Effector memory CD8-positive, alpha-beta T cell (primary cell): Measurements from ENCODE around the gene RDM1.
"Not testable (repeated sequence)": the region's sequence is repeated elsewhere in the genome, so short reads cannot be mapped to it uniquely, and the experiment has no call there.

Experiments used
- ATAC-seq: fragments of 150-1000 bp; cut with Tn5 transposase; replicated peaks from 2 replicates; pipeline ENCODE4 v1.10.0; 2021; ENCODE audit warnings: mild to moderate bottlenecking, moderate library complexity
- DNase-seq, 3 experiments: peaks; one replicate each; pipeline ENCODE4 v3.0.0; 2021
- H3K27ac Mint-ChIP-seq, 2 donors: one replicate each; pipeline ENCODE4 v1.8.0; 2022; ENCODE audit warnings: mild to moderate bottlenecking in 2 of 2, mixed read lengths in 2 of 2, moderate library complexity in 2 of 2
- H3K27me3 Mint-ChIP-seq, 2 donors: one replicate each; pipeline ENCODE4 v1.8.0; 2022; ENCODE audit warnings: mixed read lengths in 2 of 2
- H3K36me3 Mint-ChIP-seq: one replicate; pipeline ENCODE4 v1.8.0; 2022; ENCODE audit warnings: mild to moderate bottlenecking, moderate library complexity, mixed read lengths; ENCODE audit not compliant: insufficient read depth
- H3K4me1 Mint-ChIP-seq, 2 donors: one replicate each; pipeline ENCODE4 v1.8.0; 2022; ENCODE audit warnings: low read depth in 2 of 2, mixed read lengths in 2 of 2
- H3K4me3 Mint-ChIP-seq, 2 donors: one replicate each; pipeline ENCODE4 v1.8.0; 2022; ENCODE audit warnings: mild to moderate bottlenecking in 2 of 2, mixed read lengths in 2 of 2, moderate library complexity in 2 of 2
- H3K9me3 Mint-ChIP-seq, 2 donors: one replicate each; pipeline ENCODE4 v1.8.0; 2022; ENCODE audit warnings: mixed read lengths in 2 of 2

RDM1 gene

DNA sequence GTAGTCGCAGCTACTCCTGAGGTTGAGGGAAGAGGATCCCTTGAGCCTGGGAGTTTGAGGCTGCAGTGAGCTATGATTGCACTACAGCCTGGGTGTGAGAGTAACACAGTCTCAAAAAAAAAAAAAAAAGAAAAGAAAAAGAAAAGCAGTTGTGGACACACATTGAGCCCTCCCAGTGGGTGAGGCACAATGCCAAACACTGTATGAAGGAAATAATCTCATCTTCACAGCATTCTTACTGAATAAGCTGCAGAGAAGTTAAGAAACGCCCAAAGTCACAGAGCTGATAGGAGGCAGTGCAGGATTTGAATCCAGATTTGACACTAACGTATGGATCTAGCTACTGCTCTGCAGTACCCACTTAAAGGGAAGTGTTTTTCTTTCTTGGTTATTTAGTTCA lies 18.8 kb upstream of the RDM1 start:
- no peaks in the 10 kb centered on the region for H3K27me3 Mint-ChIP-seq
- DNase-seq (no peak), ATAC-seq (no peak)
- no peak overlapping the region for H3K27ac Mint-ChIP-seq
- H3K4me3 Mint-ChIP-seq, result no peak overlapping the region
- H3K36me3 Mint-ChIP-seq, result no peaks in the 10 kb centered on the region
- H3K4me1 Mint-ChIP-seq, result no peaks in the 10 kb centered on the region
- H3K9me3 Mint-ChIP-seq, result no peaks in the 10 kb centered on the region

DNA sequence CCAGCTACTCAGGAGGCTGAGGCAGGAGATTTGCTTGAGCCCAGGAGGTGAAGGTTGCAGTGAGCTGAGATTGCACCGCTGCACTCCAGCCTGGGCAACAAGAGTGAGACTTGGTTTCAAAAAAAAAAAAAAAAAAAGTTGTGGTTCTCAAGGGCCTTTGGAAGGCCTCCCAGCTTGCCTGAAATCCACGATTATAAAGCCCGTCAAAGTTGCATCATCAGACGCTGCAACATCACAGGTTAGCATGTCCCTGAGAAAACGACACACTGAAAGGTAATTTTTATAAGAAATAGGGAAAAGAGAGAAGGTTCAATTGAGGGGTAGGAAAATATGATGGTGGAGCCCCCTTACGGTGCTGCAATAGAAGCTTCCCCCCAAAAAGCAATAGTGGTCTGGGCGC lies 17.5 kb upstream of the RDM1 start:
- no peaks in the 10 kb centered on the region for H3K9me3 Mint-ChIP-seq
- H3K36me3 Mint-ChIP-seq, result no peaks in the 10 kb centered on the region
- H3K4me1 Mint-ChIP-seq, result peaks cover 0 to 2% of the 10 kb centered on the region in 2 donors
- H3K27ac Mint-ChIP-seq, result no peak overlapping the region
- H3K4me3 Mint-ChIP-seq, result no peak overlapping the region
- H3K27me3 Mint-ChIP-seq, result no peaks in the 10 kb centered on the region
- ATAC-seq, result no peak
- DNase-seq, result no peak

DNA sequence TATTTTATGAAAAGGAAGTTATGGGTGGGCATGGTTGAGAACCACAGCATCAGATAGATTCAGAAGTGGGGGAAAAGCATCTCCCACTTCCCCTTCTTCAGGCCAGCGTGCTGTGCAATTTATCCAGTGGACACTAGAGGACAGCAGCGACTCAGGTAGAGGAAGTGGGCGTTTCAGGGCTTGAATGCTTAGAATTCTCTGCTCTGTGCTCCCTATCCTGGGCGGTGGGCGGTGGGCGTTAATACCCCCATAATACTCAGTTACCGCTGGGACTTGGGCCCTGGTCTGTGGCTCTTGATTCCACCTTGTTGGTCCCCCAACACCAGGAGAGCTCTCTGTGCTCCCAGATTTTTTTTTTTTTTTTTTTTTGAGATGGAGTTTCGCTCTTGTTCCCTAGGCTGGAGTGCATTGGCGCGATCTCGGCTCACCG lies 16.6 kb upstream of the RDM1 start:
- peak; percentile 95 for ATAC-seq
- H3K4me3 Mint-ChIP-seq, result peak overlapping the region; percentile 50 to 62
- H3K36me3 Mint-ChIP-seq, result no peaks in the 10 kb centered on the region
- peaks cover 0 to 3% of the 10 kb centered on the region in 2 donors for H3K4me1 Mint-ChIP-seq
- DNase-seq, result peak; percentile 48 to 63 (median 57)
- no peaks in the 10 kb centered on the region for H3K27me3 Mint-ChIP-seq
- no peaks in the 10 kb centered on the region for H3K9me3 Mint-ChIP-seq
- H3K27ac Mint-ChIP-seq, result no peak overlapping the region

DNA sequence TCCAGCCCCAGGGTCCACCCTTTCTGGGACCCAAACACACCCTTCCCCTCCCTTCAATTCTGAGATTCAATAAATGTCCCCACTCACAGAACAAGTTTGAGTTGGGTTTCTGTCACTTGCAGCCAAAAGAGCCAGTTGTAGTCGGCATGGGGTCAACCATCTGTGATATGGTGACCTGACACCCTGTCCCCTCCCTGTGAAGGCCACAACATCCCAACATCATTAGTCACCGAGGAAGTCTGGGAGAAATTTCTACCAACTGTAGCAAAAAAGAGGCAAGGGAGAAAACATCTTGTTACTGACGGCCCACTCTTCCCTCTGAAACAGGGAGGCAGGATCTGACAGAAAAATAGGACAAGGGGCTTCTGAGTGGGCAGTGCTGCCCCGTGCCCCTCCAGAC lies 13.6 kb upstream of the RDM1 start:
- H3K27ac Mint-ChIP-seq, result no peak overlapping the region
- DNase-seq (no peak), ATAC-seq (no peak)
- peaks cover under 1 to 3% of the 10 kb centered on the region in 2 donors for H3K4me1 Mint-ChIP-seq
- no peak overlapping the region for H3K4me3 Mint-ChIP-seq
- no peaks in the 10 kb centered on the region for H3K36me3 Mint-ChIP-seq
- no peaks in the 10 kb centered on the region for H3K27me3 Mint-ChIP-seq
- no peaks in the 10 kb centered on the region for H3K9me3 Mint-ChIP-seq

DNA sequence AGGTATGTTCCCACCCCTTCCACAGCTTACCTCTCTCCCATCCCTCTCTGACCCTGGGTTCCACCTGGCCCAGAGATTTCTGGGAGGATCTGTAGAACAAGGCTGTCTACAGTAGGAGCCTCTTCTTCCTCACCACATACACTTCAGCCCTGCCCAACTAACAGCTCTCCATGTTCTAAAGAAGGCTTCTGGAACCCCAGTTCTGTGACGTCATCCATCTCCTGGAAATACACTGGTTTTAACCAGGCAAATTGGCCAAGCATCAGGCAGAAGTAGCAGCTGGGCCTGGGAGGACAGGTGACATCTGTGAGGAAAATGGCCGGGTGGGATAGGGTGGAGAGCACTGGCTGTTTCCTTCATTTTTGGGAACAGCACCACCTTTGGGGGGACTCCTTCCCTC lies 13.0 kb upstream of the RDM1 start, which contains the start of gene LYZL6:
Gene LYZL6 (minus strand): TSS at position 177 of the 400 bp plus-strand sequence. CDS start 4,357 bp downstream, outside the sequence.
- DNase-seq (no peak), ATAC-seq (no peak)
- H3K4me3 Mint-ChIP-seq, result no peak within 1 kb of the TSS
- peaks cover 3 to 6% of the 10 kb centered on the region in 2 donors for H3K4me1 Mint-ChIP-seq
- H3K27me3 Mint-ChIP-seq, result no peaks in the 10 kb centered on the region
- no peaks in the 10 kb centered on the region for H3K9me3 Mint-ChIP-seq
- H3K36me3 Mint-ChIP-seq, result no peaks in the 10 kb centered on the region
- H3K27ac Mint-ChIP-seq, result peak within 1 kb of the TSS; percentile 41 to 53

DNA sequence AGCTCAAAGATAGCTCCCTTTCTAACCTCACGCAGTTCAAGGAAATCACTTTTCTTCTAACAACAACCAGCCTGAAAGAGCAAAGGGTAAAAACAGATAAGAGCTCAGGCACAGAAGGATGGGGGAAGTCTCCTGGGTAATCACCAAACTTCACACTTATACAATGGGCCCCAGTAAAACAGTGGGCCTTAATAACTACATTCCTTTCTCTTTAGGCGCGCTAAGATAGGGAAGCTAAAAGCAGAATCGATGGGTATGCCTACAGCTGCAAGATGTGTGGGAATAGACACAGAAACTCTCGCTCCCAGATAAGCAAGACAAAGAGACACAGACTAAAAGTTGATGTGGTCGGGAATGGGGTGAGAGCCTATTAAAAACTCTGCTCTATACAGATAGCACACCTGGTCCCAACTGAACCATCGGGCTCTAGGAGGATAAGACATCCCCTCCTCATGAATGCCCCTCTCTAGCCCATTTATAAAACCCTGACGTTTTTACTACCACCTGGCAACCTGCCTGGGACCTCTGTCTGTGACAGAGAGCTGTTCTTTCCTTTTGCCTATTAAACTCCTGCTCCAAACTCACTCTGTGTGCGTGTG lies 12.1 kb upstream of the RDM1 start:
- H3K27me3 Mint-ChIP-seq, result no peaks in the 10 kb centered on the region
- H3K9me3 Mint-ChIP-seq, result no peaks in the 10 kb centered on the region
- ATAC-seq, result no peak
- H3K27ac Mint-ChIP-seq, result peak overlapping the region; percentile 41 to 53
- no peaks in the 10 kb centered on the region for H3K36me3 Mint-ChIP-seq
- no peak overlapping the region for H3K4me3 Mint-ChIP-seq
- peaks cover 4 to 6% of the 10 kb centered on the region in 2 donors for H3K4me1 Mint-ChIP-seq
- DNase-seq, result no peak

DNA sequence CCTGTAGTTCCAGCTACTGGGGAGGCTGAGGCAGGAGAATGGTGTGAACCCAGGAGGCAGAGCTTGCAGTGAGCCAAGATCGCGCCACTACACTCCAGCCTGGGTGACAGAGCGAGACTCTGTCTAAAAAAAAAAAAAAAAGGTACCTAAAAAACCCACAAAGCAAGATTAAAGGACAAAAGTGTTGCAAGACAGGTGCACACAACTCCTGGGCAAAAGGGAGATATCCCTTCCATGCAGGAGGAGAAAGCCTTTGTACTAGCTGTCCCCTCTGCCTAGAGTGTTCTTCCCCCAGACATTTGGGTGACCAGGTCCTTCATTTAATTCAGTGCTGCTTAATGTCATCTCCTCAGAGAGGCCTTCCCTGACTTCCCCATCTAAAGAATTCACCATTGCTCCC lies 7.9 kb upstream of the RDM1 start:
- H3K4me3 Mint-ChIP-seq, H3K9me3 Mint-ChIP-seq, H3K27ac Mint-ChIP-seq, H3K4me1 Mint-ChIP-seq, H3K27me3 Mint-ChIP-seq, ATAC-seq, DNase-seq, H3K36me3 Mint-ChIP-seq: not testable (repeated sequence)

DNA sequence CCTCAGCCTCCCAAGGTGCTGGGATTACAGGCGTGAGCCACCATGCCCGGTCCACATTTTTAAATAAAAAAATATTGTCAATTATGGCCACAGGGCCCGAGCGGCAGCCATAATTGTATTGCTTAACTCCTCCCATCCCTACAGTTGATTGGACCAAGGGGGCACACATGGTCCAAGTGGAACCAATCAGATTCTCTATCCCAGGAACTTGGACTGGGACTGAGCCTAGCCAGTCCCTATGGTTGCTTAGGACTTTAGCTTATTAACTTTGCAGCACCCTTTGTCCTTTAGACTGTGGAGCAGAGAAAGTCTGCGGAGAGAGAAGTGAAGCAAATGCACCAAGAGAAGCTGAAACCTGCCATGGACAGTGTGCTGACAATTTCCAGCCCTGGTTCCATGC lies 5.5 kb upstream of the RDM1 start:
- Mint-ChIP-seq H3K27me3 (no peaks in the 10 kb centered on the region), H3K27ac (no peak overlapping the region), H3K4me1 (peaks cover 1 to 6% of the 10 kb centered on the region in 2 donors), H3K4me3 (no peak overlapping the region), H3K36me3 (no peaks in the 10 kb centered on the region), H3K9me3 (no peaks in the 10 kb centered on the region)
- no peak for ATAC-seq
- DNase-seq, result no peak

DNA sequence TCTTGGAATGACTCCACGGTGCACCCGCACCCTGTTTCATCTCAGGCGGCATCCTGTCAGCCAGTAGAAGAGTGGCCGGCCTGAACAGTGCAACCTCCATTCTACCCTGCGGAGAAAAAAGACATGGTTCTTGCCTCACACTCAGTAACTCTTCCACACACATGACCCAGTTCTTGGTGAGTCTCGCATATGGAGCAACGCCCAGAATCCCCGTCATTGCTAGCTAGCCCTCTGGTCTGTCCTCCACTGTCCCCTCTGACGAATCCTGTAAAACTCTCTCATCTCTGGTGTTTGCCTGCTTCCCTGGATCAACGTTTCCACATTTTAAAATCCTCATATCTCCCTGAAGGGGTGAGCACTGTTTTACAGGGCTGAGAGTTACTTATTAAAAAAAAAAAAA lies 4.2 kb upstream of the RDM1 start:
- ATAC-seq (no peak), DNase-seq (no peak)
- H3K4me3 Mint-ChIP-seq, result no peak overlapping the region
- no peaks in the 10 kb centered on the region for H3K27me3 Mint-ChIP-seq
- peaks cover 7% of the 10 kb centered on the region for H3K36me3 Mint-ChIP-seq
- H3K9me3 Mint-ChIP-seq, result no peaks in the 10 kb centered on the region
- H3K4me1 Mint-ChIP-seq, result peaks cover 10 to 17% of the 10 kb centered on the region in 2 donors
- no peak overlapping the region for H3K27ac Mint-ChIP-seq

DNA sequence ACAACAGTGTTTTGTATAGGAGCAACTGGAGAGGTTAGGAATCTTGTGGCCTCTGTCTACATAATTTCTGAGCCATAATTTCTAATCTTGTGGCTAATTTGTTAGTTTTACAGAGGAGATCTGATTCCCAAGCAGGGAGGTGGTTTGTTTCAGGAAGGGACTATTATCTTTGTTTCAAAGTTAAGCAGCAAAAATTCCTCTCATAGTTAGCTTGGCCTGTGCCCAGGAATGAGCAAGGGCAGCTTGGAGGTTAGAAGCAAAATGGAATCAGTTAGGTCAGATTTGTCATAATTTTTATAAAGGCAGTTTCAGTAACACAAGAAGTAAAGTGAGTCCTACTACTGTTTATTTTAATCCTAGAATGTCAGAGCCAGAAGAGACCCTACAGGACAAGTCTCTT lies 2.0 kb upstream of the RDM1 start:
- Mint-ChIP-seq H3K36me3 (peaks cover 7% of the 10 kb centered on the region), H3K9me3 (no peaks in the 10 kb centered on the region), H3K4me3 (no peak overlapping the region), H3K27ac (no peak overlapping the region), H3K4me1 (peaks cover 12 to 18% of the 10 kb centered on the region in 2 donors), H3K27me3 (no peaks in the 10 kb centered on the region)
- DNase-seq (no peak), ATAC-seq (no peak)

DNA sequence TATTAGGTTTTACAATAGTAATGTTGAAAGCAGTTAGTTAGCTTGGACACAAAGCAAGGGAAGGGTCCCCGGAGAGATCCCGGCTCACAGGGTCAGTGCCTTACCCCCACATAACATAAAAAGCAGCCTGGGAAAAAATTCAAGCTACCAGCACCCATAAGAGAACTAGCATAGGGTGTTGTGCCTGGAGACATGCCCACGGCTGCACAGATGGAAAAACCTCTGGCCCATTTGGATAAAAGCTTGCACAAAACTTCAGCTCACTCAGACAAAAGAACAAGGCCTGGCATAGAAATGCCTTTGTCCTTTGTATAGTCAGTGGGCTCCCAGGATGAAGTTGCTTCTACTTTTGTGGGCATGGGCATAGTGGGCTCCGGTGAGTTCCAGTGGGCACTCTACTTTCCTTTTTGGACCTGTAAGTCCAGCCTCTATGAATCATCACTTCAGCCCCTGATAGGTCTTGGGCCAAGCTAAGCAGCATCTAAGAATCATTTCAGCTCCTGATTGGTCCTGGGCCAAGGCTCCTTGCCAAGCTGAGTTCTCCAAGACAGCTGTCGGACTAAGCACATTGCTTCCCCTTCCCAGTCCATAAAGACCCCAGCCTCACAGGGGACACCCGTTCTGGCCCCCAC lies 1.3 kb upstream of the RDM1 start:
- peaks cover 7% of the 10 kb centered on the region for H3K36me3 Mint-ChIP-seq
- DNase-seq, result no peak
- no peak overlapping the region for H3K27ac Mint-ChIP-seq
- H3K4me3 Mint-ChIP-seq, result no peak overlapping the region
- H3K9me3 Mint-ChIP-seq, result no peaks in the 10 kb centered on the region
- ATAC-seq, result no peak
- peaks cover 12 to 19% of the 10 kb centered on the region in 2 donors for H3K4me1 Mint-ChIP-seq
- H3K27me3 Mint-ChIP-seq, result no peaks in the 10 kb centered on the region

DNA sequence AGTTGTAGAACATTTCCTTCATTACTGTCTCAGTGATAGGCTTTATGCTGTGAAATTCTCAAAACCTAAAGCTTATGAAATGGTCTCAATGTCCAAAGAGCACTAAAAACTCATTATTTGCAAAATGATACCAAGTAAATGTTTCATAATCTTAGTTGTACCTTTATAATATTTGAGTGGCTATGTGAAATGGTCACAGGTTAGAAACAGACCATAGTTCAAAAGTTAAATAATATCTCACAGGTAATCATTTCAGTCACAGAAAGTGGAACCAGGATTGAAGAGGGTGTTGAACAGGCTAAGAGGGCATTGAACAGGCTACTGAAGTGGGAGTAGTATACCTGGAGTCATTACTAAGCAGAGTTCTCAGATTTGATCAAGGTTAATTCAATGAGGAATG lies 2.9 kb downstream of the RDM1 start:
- ATAC-seq (no peak), DNase-seq (no peak)
- H3K27me3 Mint-ChIP-seq, result no peaks in the 10 kb centered on the region
- H3K36me3 Mint-ChIP-seq, result peaks cover 10% of the 10 kb centered on the region
- H3K4me1 Mint-ChIP-seq, result peaks cover 12 to 25% of the 10 kb centered on the region in 2 donors
- no peak overlapping the region for H3K4me3 Mint-ChIP-seq
- H3K9me3 Mint-ChIP-seq, result no peaks in the 10 kb centered on the region
- no peak overlapping the region for H3K27ac Mint-ChIP-seq

DNA sequence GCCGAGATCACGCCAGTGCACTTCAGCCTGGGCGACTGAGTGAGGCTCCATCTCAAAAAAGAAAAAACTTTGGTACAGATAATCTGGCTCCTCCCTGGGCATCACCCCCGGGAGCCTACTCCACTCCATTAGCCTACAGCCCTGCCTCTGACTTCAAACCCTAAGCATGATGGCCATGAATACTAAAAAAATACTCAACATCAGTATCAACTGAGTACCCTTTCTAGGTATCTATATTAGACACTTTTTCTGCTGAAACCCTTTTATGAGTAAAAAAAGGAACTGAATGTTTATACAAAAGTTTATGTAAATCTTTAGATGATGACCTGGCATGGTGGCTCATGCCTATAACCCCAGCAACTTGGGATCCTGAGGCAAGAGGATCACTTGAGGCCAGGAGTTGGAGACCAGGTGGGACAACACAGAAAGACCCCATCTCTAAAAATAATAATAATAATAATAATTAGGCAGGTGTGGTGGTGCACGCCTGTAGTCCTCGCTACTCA lies 6.9 kb downstream of the RDM1 start:
- H3K27me3 Mint-ChIP-seq, result no peaks in the 10 kb centered on the region
- ATAC-seq, result no peak
- H3K4me3 Mint-ChIP-seq, result no peak overlapping the region
- H3K36me3 Mint-ChIP-seq, result peaks cover 3% of the 10 kb centered on the region
- no peaks in the 10 kb centered on the region for H3K9me3 Mint-ChIP-seq
- H3K27ac Mint-ChIP-seq, result no peak overlapping the region
- H3K4me1 Mint-ChIP-seq, result peaks cover 9 to 17% of the 10 kb centered on the region in 2 donors
- no peak for DNase-seq

DNA sequence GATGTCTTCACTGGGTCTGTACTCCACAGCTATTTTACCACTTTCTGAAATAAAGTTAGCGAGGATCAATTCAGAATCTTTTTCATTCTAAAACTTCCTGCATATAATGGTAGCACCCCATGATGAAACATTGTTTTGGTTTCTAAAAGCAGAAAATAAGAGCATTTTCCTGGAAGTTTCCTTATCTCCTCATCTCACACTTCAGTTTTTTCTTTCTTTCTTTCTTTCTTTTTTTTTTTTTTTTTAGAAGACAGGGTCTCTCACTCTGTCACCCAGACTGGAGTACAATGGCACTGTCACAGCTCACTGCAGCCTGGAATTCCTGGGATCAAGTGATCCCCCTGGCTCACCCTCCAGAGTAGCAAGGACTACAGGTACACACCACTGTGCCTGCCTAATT lies 10.3 kb downstream of the RDM1 start:
- Mint-ChIP-seq H3K27me3 (no peaks in the 10 kb centered on the region), H3K9me3 (no peaks in the 10 kb centered on the region), H3K27ac (peak overlapping the region in 1 of 2 donors; percentile 82), H3K36me3 (peaks cover 3% of the 10 kb centered on the region), H3K4me3 (no peak overlapping the region), H3K4me1 (peaks cover 15 to 33% of the 10 kb centered on the region in 2 donors)
- DNase-seq (no peak), ATAC-seq (no peak)
